ENCODE measurements around the gene ZBTB11.

DNA sequence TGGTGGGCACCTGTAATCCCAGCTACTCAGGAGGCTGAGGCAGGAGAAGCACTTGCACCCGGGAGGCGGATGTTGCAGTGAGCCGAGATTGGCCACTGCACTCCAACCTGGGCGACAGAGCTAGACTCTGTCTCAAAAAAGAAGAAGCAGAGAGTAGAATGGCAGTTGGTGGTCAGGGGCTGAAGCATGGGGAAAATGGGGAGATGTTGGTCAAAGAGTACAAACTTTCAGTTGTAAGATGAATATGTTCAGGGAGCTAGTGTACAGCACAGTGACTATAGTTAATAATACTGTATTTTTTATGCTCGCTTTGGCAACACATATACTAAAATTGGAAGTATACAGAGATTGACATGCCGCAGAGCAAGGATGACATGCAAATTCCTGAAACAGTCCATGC lies 61.4 kb downstream of the ZBTB11 start:
- TF ChIP-seq EZH2phosphoT487 (IDR thresholded peaks at IDR 0.05; ENCODE audit: insufficient read depth, low read depth) (no peak), EZH2 (IDR thresholded peaks at IDR 0.05; ENCODE audit: insufficient read depth, poor library complexity, severe bottlenecking) (no peak)
